ENCODE data around the gene AKT3.

DNA sequence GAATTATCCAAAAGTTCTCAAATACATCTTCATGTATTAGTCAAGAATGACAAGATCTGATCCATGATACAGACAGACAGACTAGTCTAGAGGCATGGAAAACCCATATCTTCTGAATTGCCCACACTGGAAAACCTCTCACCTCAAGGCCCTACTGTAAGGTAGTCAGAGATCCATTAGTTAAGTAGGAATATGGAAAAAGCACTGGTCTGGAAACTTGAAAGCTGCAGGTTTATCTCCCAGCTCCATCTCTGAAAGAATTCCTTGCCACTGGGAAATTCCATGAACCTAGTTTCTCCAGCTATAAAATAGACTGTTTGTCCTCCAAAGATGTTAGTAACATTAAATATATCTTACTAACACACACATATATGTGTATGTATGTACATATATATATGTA lies 169.2 kb downstream of the AKT3 start:
- TF ChIP-seq, protein P1, sequence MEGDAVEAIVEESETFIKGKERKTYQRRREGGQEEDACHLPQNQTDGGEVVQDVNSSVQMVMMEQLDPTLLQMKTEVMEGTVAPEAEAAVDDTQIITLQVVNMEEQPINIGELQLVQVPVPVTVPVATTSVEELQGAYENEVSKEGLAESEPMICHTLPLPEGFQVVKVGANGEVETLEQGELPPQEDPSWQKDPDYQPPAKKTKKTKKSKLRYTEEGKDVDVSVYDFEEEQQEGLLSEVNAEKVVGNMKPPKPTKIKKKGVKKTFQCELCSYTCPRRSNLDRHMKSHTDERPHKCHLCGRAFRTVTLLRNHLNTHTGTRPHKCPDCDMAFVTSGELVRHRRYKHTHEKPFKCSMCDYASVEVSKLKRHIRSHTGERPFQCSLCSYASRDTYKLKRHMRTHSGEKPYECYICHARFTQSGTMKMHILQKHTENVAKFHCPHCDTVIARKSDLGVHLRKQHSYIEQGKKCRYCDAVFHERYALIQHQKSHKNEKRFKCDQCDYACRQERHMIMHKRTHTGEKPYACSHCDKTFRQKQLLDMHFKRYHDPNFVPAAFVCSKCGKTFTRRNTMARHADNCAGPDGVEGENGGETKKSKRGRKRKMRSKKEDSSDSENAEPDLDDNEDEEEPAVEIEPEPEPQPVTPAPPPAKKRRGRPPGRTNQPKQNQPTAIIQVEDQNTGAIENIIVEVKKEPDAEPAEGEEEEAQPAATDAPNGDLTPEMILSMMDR (IDR thresholded peaks at IDR 0.05), result no peak
- no peak for TF ChIP-seq POLR2A (IDR thresholded peaks at IDR 0.05)

All from suprapubic skin (tissue), 3 donors.